Endothelial cell of umbilical vein (primary cell): Measurements from ENCODE around the gene EPB41L2. TPM values are rescaled to one million over a fixed set of nuclear protein-coding genes. Genes with fewer than 3 reads are reported as not detected.

ENCODE experiments used
- BruUV-seq: library from RNA; stranded (reverse); fragments of 400-500 nt; replicated peaks from 2 replicates; lab custom pipeline; 2021; lab: Mats Ljungman, UMichigan
- CTCF ChIA-PET: fragments of 300-600, 350-600 bp; sonication (Branson Sonifier 250); formaldehyde crosslinking; loops from one replicate; lab custom pipeline; 2021; ENCODE audit warnings: antibody characterized with exemption, inconsistent platforms; lab: Charles Lee
- POLR2A ChIA-PET: fragments of 300-600, 350-600 bp; sonication (Branson Sonifier 250); formaldehyde crosslinking; loops from one replicate; lab custom pipeline; 2021; ENCODE audit warnings: antibody characterized with exemption, inconsistent platforms; lab: Charles Lee
- DNase-seq: peaks from one replicate; pipeline ENCODE4 v3.0.0-alpha.2; 2011; ENCODE audit warnings: low read depth, low spot score
- FAIRE-seq: peaks from 2 replicates; lab custom pipeline; 2011; peaks lifted over from hg19 to GRCh38; lab: Jason Lieb, UNC
- H2AFZ ChIP-seq: 2 replicates; pipeline ENCODE4 v1.6.0; 2012; ENCODE audit warnings: low read depth, low read length, control low read depth, inconsistent platforms
- H3K27ac ChIP-seq: 2 replicates; pipeline ENCODE4 v1.5.1; 2011; ENCODE audit warnings: low read depth, mild to moderate bottlenecking, control low read depth, low read length, moderate library complexity; ENCODE audit not compliant: insufficient read depth
- H3K27me3 ChIP-seq, 2 experiments: 2 replicates each; pipeline versions ENCODE4 v1.6.0 to v1.6.1; 2011; ENCODE audit warnings: low read length in 2 of 2, mixed read lengths in 1 of 2; ENCODE audit not compliant: control insufficient read depth in 2 of 2, insufficient read depth in 2 of 2
- H3K36me3 ChIP-seq, 2 experiments: 2 replicates in 1 of 2; 3 replicates in 1 of 2; pipeline ENCODE4 v1.5.1; 2011; ENCODE audit warnings: low read length in 2 of 2, mild to moderate bottlenecking in 1 of 2, moderate library complexity in 1 of 2; ENCODE audit not compliant: control insufficient read depth in 2 of 2, insufficient read depth in 2 of 2; ENCODE audit errors: extremely low read depth in 1 of 2
- H3K4me1 ChIP-seq: 3 replicates; pipeline ENCODE4 v1.5.1; 2011; ENCODE audit warnings: mild to moderate bottlenecking, low read length; ENCODE audit not compliant: control insufficient read depth, insufficient read depth; ENCODE audit errors: extremely low read depth
- H3K4me2 ChIP-seq: 2 replicates; pipeline ENCODE4 v1.6.1; 2011; ENCODE audit warnings: low read length, control low read depth, mixed read lengths; ENCODE audit not compliant: insufficient read depth
- H3K4me3 ChIP-seq, 3 experiments: fragments of 200-600 bp in 1 of 3; sonication (generic), shearing (Covaris generic) in 1 of 3; replicated peaks in 1 of 3; 2 replicates each; pipeline ENCODE4 v1.5.1; 2011 to 2016; ENCODE audit warnings: control low read depth in 3 of 3, low read length in 3 of 3, mild to moderate bottlenecking in 2 of 3, inconsistent platforms in 1 of 3, low read depth in 1 of 3, moderate library complexity in 1 of 3; ENCODE audit not compliant: insufficient read depth in 1 of 3
- H3K79me2 ChIP-seq: 2 replicates; pipeline ENCODE4 v1.6.0; 2012; ENCODE audit warnings: low read length, inconsistent platforms; ENCODE audit not compliant: control insufficient read depth, insufficient read depth
- H3K9ac ChIP-seq: replicated peaks from 2 replicates; pipeline ENCODE3; 2011; ENCODE audit warnings: low read length, control low read depth; ENCODE audit not compliant: insufficient read depth; ENCODE audit errors: extremely low read depth
- H3K9me1 ChIP-seq: replicated peaks from 3 replicates; pipeline ENCODE4 v1.6.0; 2011; ENCODE audit warnings: mild to moderate bottlenecking, low read length; ENCODE audit not compliant: control insufficient read depth, insufficient read depth; ENCODE audit errors: extremely low read depth
- H3K9me3 ChIP-seq: replicated peaks from 2 replicates; pipeline ENCODE4 v1.5.1; 2012; ENCODE audit warnings: low read length, inconsistent platforms; ENCODE audit not compliant: control insufficient read depth, insufficient read depth
- H4K20me1 ChIP-seq: replicated peaks from 2 replicates; pipeline ENCODE3; 2011; ENCODE audit warnings: mild to moderate bottlenecking, low read length; ENCODE audit not compliant: control insufficient read depth, insufficient read depth; ENCODE audit errors: extremely low read depth
- CTCF ChIP-seq, 2 donors: IDR thresholded peaks; 1 replicate in 1 of 2; 2 replicates in 1 of 2; pipeline ENCODE4 v1.5.1; 2011; ENCODE audit warnings: low read length in 2 of 2, mild to moderate bottlenecking in 2 of 2, moderate library complexity in 2 of 2, control low read depth in 1 of 2, inconsistent platforms in 1 of 2, low read depth in 1 of 2; ENCODE audit not compliant: insufficient read depth in 1 of 2; ENCODE audit errors: extremely low read depth in 1 of 2
- EZH2 ChIP-seq: IDR thresholded peaks from 2 replicates; pipeline ENCODE4 v1.6.1; 2012; ENCODE audit warnings: borderline replicate concordance, low read depth, mild to moderate bottlenecking, moderate library complexity, low read length, inconsistent platforms; ENCODE audit not compliant: severe bottlenecking
- FOS ChIP-seq: IDR thresholded peaks from 2 replicates; pipeline ENCODE4 v1.6.1; 2011; ENCODE audit warnings: mild to moderate bottlenecking, low read length, moderate library complexity, borderline replicate concordance; ENCODE audit not compliant: insufficient read depth
- GATA2 ChIP-seq: IDR thresholded peaks from 2 replicates; pipeline ENCODE4 v1.7.0; 2011; ENCODE audit warnings: low read depth, mild to moderate bottlenecking, moderate library complexity, mixed read lengths, low read length; ENCODE audit not compliant: insufficient read length, insufficient read depth
- JUN ChIP-seq: IDR thresholded peaks from 2 replicates; pipeline ENCODE4 v1.6.1; 2011; ENCODE audit warnings: borderline replicate concordance, low read depth; ENCODE audit not compliant: insufficient read length, insufficient read depth
- MYC ChIP-seq: IDR thresholded peaks from one replicate; pipeline ENCODE4 v1.6.1; 2011; ENCODE audit warnings: mild to moderate bottlenecking, low read depth, low read length
- POLR2A ChIP-seq: IDR thresholded peaks from 2 replicates; pipeline ENCODE4 v1.6.1; 2012; ENCODE audit warnings: low read depth, mild to moderate bottlenecking, control low read depth, low read length
- POLR2AphosphoS5 ChIP-seq: IDR thresholded peaks from 2 replicates; pipeline ENCODE4 v1.6.1; 2012; ENCODE audit warnings: low read depth, mild to moderate bottlenecking, control low read depth, low read length, moderate library complexity; ENCODE audit not compliant: insufficient read depth
- dilution Hi-C: fragments of 300-500 bp; cut with MboI; formaldehyde crosslinking; loops from one replicate; pipeline ENCODE4 v1.15.0; 2019; ENCODE audit warnings: low sequenced_read_pairs; ENCODE audit not compliant: extremely low pct_ligation_motif_present
- intact Hi-C: fragments of 100-400 bp; cut with micrococcal nuclease; formaldehyde crosslinking; loops from one replicate; pipeline ENCODE4 v1.10.0; 2022
- polyA plus RNA-seq, 4 experiments: library from polyadenylated mRNA; depleted of rRNA in 3 of 4; stranded (reverse) in 3 of 4; unstranded in 1 of 4; fragments of >200 nt; gene quantifications; 2 replicates each; pipeline versions ENCODE4 v1.2.1 to v1.2.3, GENCODE V29; 2011 to 2012; ENCODE audit warnings: missing spikeins in 1 of 4
- total RNA-seq: library from RNA; stranded (reverse); gene quantifications from 2 replicates; pipeline ENCODE4 v1.2.3, GENCODE V29; 2021
- TF ChIP-seq, protein P1 (sequence below): IDR thresholded peaks from 2 replicates; pipeline ENCODE4 v1.6.1; 2011; ENCODE audit not compliant: insufficient read depth, insufficient read length

EPB41L2 gene
- total and polyA plus RNA-seq, 2 donors (not counting 3 experiments of a cell fraction or from before 2014, with no cell fraction given), result 26.5 to 87.7 TPM

- POLR2A ChIA-PET, result no interaction called here
- no TSS peak for BruUV-seq
- FAIRE-seq (no peak), DNase-seq (no peak)
- intact Hi-C loops, result no loop called here
- Histone ChIP-seq H3K4me1 (peaks cover 15% of the 10 kb centered on the region), H2AFZ (no peak overlapping the region), H3K79me2 (peaks cover 46% of the 10 kb centered on the region), H4K20me1 (no peaks in the 10 kb centered on the region), H3K9me3 (no peaks in the 10 kb centered on the region), H3K27ac (no peak overlapping the region), H3K9me1 (no peaks in the 10 kb centered on the region), H3K27me3 (no peaks in the 10 kb centered on the region), H3K4me3 (no peak overlapping the region), H3K9ac (no peak overlapping the region), H3K36me3 (no peaks in the 10 kb centered on the region), H3K4me2 (no peak overlapping the region)
- CTCF ChIA-PET, result interaction anchor here (1.0 to 1.4 kb wide), 4 partner anchors 76 to 146 kb away, joined by 3 to 8 read pairs (median 3); partner anchors contain the start of gene EPB41L2
- dilution Hi-C loops, result no loop called here
- TF ChIP-seq POLR2AphosphoS5, result no peak
- TF ChIP-seq MYC, result no peak
- no peak for TF ChIP-seq GATA2
- TF ChIP-seq FOS, result no peak
- TF ChIP-seq JUN, result no peak
- TF ChIP-seq, protein P1, sequence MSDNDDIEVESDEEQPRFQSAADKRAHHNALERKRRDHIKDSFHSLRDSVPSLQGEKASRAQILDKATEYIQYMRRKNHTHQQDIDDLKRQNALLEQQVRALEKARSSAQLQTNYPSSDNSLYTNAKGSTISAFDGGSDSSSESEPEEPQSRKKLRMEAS, result no peak
- TF ChIP-seq EZH2, result no peak
- TF ChIP-seq CTCF (IDR thresholded peaks at IDR 0.05; ENCODE audit: extremely low read depth in 1 of 2, insufficient read depth in 1 of 2, low read depth in 1 of 2, low read length in 2 of 2), result no peak
- TF ChIP-seq POLR2A, result no peak
Observed at GRCh38 chr6:130970839-130971410, 92.1 kb downstream of the EPB41L2 start.
